ENCODE data around the gene ZNF462. TPM values are rescaled to one million over a fixed set of nuclear protein-coding genes. Genes with fewer than 3 reads are reported as not detected.

Gene ZNF462
- total and polyA plus RNA-seq, 2 of the 4 experiments (the other 2 are of a cell fraction), result 6.1 to 18.8 TPM

DNA sequence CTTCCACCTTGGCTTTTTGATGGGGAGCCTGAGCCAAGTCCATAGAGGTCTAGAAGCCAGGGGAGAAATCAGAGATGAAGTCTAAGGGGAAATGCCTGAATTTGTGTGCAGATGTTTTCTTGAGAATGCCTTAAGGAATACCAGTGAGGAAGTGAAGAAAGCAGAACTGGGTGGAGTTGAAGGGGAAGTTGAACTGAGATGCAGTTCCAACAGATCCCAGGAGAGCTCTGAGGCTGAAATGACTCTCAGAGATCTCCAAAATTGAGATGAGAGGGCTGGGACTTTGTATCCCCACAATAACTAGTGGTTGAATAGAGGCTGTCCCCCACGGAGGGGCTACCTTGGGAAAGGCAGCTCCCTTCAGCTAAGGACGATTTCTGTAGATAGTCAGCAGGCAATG, 197.1 kb downstream of the ZNF462 start:
- H3K23ac ChIP-seq (ENCODE audit: low read depth, low read length), result no peak overlapping the region
- no peak overlapping the region for H3K56ac ChIP-seq (ENCODE audit: extremely low read depth, insufficient read depth, low read length)
- H4K5ac ChIP-seq (ENCODE audit: low read depth, low read length), result no peak overlapping the region
- in situ Hi-C loops (cut with MboI; ENCODE audit: low sequenced_read_pairs), result no loop called here
- H3K4me2 ChIP-seq (ENCODE audit: low read depth, low read length), result no peak overlapping the region
- no peak for TF ChIP-seq POLR2A (IDR thresholded peaks at IDR 0.05; ENCODE audit: low read depth, low read length)
- H3K9me3 ChIP-seq (ENCODE audit: control insufficient read depth, insufficient read depth, low read length), result no peaks in the 10 kb centered on the region
- H3K9me1 ChIP-seq (ENCODE audit: insufficient read depth, low read length), result no peaks in the 10 kb centered on the region
- no peak overlapping the region for H3K14ac ChIP-seq (replicated peaks; ENCODE audit: low read depth, low read length)
- no peak overlapping the region for H3K4me3 ChIP-seq (ENCODE audit: insufficient read depth, low read depth, low read length)
- H4K91ac ChIP-seq (ENCODE audit: insufficient read depth, low read depth, low read length), result no peak overlapping the region
- H3K27me3 ChIP-seq (ENCODE audit: control insufficient read depth, insufficient read depth, low read length), result no peaks in the 10 kb centered on the region; the same call in 1 of the 2 replicates
- H2AK9ac ChIP-seq (replicated peaks; ENCODE audit: low read depth, low read length, poor library complexity), result no peak overlapping the region
- no peak overlapping the region for H3K27ac ChIP-seq (ENCODE audit: insufficient read depth, low read length)
- no peak overlapping the region for H2AK5ac ChIP-seq (ENCODE audit: low read depth, low read length)
- no TSS peak for BruUV-seq (replicated peaks)
- DNase-seq, result no peak
- H2BK20ac ChIP-seq (ENCODE audit: low read depth, low read length), result no peak overlapping the region
- H2BK15ac ChIP-seq (ENCODE audit: low read depth, low read length), result no peak overlapping the region
- H3K4ac ChIP-seq (ENCODE audit: low read depth, low read length), result no peak overlapping the region
- H2BK120ac ChIP-seq (ENCODE audit: low read depth, low read length), result no peak overlapping the region
- dilution Hi-C loops (cut with HindIII; ENCODE audit: low sequenced_read_pairs, unreplicated experiment), result no loop called here
- ATAC-seq (ENCODE audit: low read depth), result no peak
- H2BK5ac ChIP-seq (ENCODE audit: low read depth, low read length, poor library complexity, severe bottlenecking), result no peak overlapping the region
- H3K36me3 ChIP-seq (ENCODE audit: control insufficient read depth, insufficient read depth, low read length), result no peaks in the 10 kb centered on the region
- intact Hi-C loops (cut with micrococcal nuclease), result no loop called here
- no peak overlapping the region for H3K18ac ChIP-seq (ENCODE audit: low read depth, low read length)
- no peaks in the 10 kb centered on the region for H3K79me1 ChIP-seq (ENCODE audit: low read depth in 1 of 2, low read length in 2 of 2)
- WGBS, 2 experiments (ENCODE audit: extremely low coverage in 2 of 2, insufficient read length in 1 of 2), result no CpG with 5 or more reads among the region's 2 CpGs
- H3K9ac ChIP-seq (ENCODE audit: low read depth, low read length), result no peak overlapping the region
- no peak overlapping the region for H2AFZ ChIP-seq (replicated peaks; ENCODE audit: low read length, poor library complexity)
- H4K20me1 ChIP-seq (ENCODE audit: insufficient read depth, low read length), result no peaks in the 10 kb centered on the region
- CTCF ChIA-PET, result interaction anchor here (1.2 kb wide), 1 partner anchor 198 kb away, joined by 4 read pairs; no protein-coding TSS in a partner anchor
- POLR2A ChIA-PET (ENCODE audit: unreplicated experiment), result no interaction called here
- H3K4me1 ChIP-seq (ENCODE audit: control insufficient read depth, insufficient read depth, low read length), result no peaks in the 10 kb centered on the region
- no peak overlapping the region for H4K8ac ChIP-seq (ENCODE audit: low read depth in 2 of 2, low read length in 2 of 2)

Small RNA genes lying within 50 kb of the gene (microRNA-seq; reads per million reads assigned to microRNA genes)
- gene RNA5SP292 (ENCODE audit: insufficient read depth, insufficient read length), result not detected

Small RNA genes lying within 50 kb of the gene (small RNA-seq; reads per million reads assigned to genes)
- 0 reads per million in 5 experiments for gene RNA5SP292
